ENCODE measurements around the gene ATP6V1A. TPM values are rescaled to one million over a fixed set of nuclear protein-coding genes. Genes with fewer than 3 reads are reported as not detected.

The ATP6V1A gene
- total RNA-seq, 2 experiments from 2014 or later, result 36.7 to 40.7 TPM

- no peaks in the 10 kb centered on the region for H3K9me3 Mint-ChIP-seq
- H3K4me1 Mint-ChIP-seq (ENCODE audit: low read depth), result peaks cover 22% of the 10 kb centered on the region
- no peaks in the 10 kb centered on the region for H3K27me3 Mint-ChIP-seq
- no peak for ATAC-seq
- H3K4me3 Mint-ChIP-seq, result no peak overlapping the region
- peaks cover 40% of the 10 kb centered on the region for H3K36me3 Mint-ChIP-seq (ENCODE audit: low read depth)
- ChIA-PET CTCF (interaction anchor here (1.2 to 2.4 kb wide), 5 partner anchors 10 to 142 kb away, joined by 3 to 6 read pairs (median 3); partner anchors contain the start of gene NAA50), POLR2A (interaction anchor here (1.1 kb wide), 1 partner anchor 25 kb away, joined by 3 read pairs; no protein-coding TSS in a partner anchor)
- no peak for TF ChIP-seq CTCF (IDR thresholded peaks at IDR 0.05)
- intact Hi-C loops (cut with micrococcal nuclease), result no loop called here
- no peak for DNase-seq
- no peak overlapping the region for H3K27ac Mint-ChIP-seq
Measured at GRCh38 chr3:113719294-113719693, 27.5 kb upstream of the ATP6V1A start.

GRCh38 chr3:113719758-113720157 lies 27.1 kb upstream of the ATP6V1A start:
- POLR2A ChIA-PET, result no interaction called here
- DNase-seq, result no peak
- TF ChIP-seq CTCF (IDR thresholded peaks at IDR 0.05), result no peak

GRCh38 chr3:113721636-113722035 lies 25.2 kb upstream of the ATP6V1A start:
- ChIA-PET CTCF (interaction anchor here (2.8 kb wide), 1 partner anchor 14 kb away, joined by 9 read pairs; no protein-coding TSS in a partner anchor), POLR2A (interaction anchor here (1.1 kb wide), 1 partner anchor 25 kb away, joined by 3 read pairs; the partner anchor contains the start of gene USF3)
- H3K27ac Mint-ChIP-seq, result peak overlapping the region; percentile 36
- no peak overlapping the region for H3K4me3 Mint-ChIP-seq
- H3K9me3 Mint-ChIP-seq, result no peaks in the 10 kb centered on the region
- TF ChIP-seq CTCF (IDR thresholded peaks at IDR 0.05), result no peak
- DNase-seq (no peak), ATAC-seq (no peak)
- peaks cover 41% of the 10 kb centered on the region for H3K36me3 Mint-ChIP-seq (ENCODE audit: low read depth)
- intact Hi-C loops (cut with micrococcal nuclease), result no loop called here
- H3K27me3 Mint-ChIP-seq, result no peaks in the 10 kb centered on the region
- H3K4me1 Mint-ChIP-seq (ENCODE audit: low read depth), result peaks cover 30% of the 10 kb centered on the region

More at GRCh38 chr3:113719758-113720157, 27.1 kb upstream of the ATP6V1A start:
- CTCF ChIA-PET, result interaction anchor here (1.2 to 2.4 kb wide), 5 partner anchors 11 to 142 kb away, joined by 3 to 6 read pairs (median 3); partner anchors contain the start of gene NAA50
- Mint-ChIP-seq H3K27ac (no peak overlapping the region), H3K9me3 (no peaks in the 10 kb centered on the region), H3K27me3 (no peaks in the 10 kb centered on the region), H3K36me3 (ENCODE audit: low read depth) (peaks cover 41% of the 10 kb centered on the region), H3K4me1 (ENCODE audit: low read depth) (peaks cover 26% of the 10 kb centered on the region), H3K4me3 (no peak overlapping the region)
- intact Hi-C loops (cut with micrococcal nuclease), result no loop called here
- no peak for ATAC-seq

GRCh38 chr3:113728661-113729060 lies 18.2 kb upstream of the ATP6V1A start:
- no peak for DNase-seq

More at GRCh38 chr3:113728661-113729060, 18.2 kb upstream of the ATP6V1A start:
- Mint-ChIP-seq H3K27me3 (no peaks in the 10 kb centered on the region), H3K9me3 (no peaks in the 10 kb centered on the region), H3K4me1 (ENCODE audit: low read depth) (peaks cover 37% of the 10 kb centered on the region), H3K27ac (no peak overlapping the region), H3K36me3 (ENCODE audit: low read depth) (peaks cover 30% of the 10 kb centered on the region), H3K4me3 (no peak overlapping the region)
- ChIA-PET CTCF (no interaction called here), POLR2A (interaction anchor here (1.5 kb wide), 1 partner anchor 16 kb away, joined by 5 read pairs; no protein-coding TSS in a partner anchor)
- intact Hi-C loops (cut with micrococcal nuclease), result no loop called here
- no peak for TF ChIP-seq CTCF (IDR thresholded peaks at IDR 0.05)
- no peak for ATAC-seq
